Endothelial cell of umbilical vein (primary cell): ENCODE results near the gene EHMT1. TPM values are rescaled to one million over a fixed set of nuclear protein-coding genes. Genes with fewer than 3 reads are reported as not detected.

Experiments
- BruUV-seq: library from RNA; stranded (reverse); fragments of 400-500 nt; replicated peaks from 2 replicates; lab custom pipeline; 2021; lab: Mats Ljungman, UMichigan
- CTCF ChIA-PET: fragments of 300-600, 350-600 bp; sonication (Branson Sonifier 250); formaldehyde crosslinking; loops from one replicate; lab custom pipeline; 2021; ENCODE audit warnings: antibody characterized with exemption, inconsistent platforms; lab: Charles Lee
- POLR2A ChIA-PET: fragments of 300-600, 350-600 bp; sonication (Branson Sonifier 250); formaldehyde crosslinking; loops from one replicate; lab custom pipeline; 2021; ENCODE audit warnings: antibody characterized with exemption, inconsistent platforms; lab: Charles Lee
- DNase-seq: peaks from one replicate; pipeline ENCODE4 v3.0.0-alpha.2; 2011; ENCODE audit warnings: low read depth, low spot score
- FAIRE-seq: peaks from 2 replicates; lab custom pipeline; 2011; peaks lifted over from hg19 to GRCh38; lab: Jason Lieb, UNC
- H2AFZ ChIP-seq: 2 replicates; pipeline ENCODE4 v1.6.0; 2012; ENCODE audit warnings: low read depth, low read length, control low read depth, inconsistent platforms
- H3K27ac ChIP-seq: 2 replicates; pipeline ENCODE4 v1.5.1; 2011; ENCODE audit warnings: low read depth, mild to moderate bottlenecking, control low read depth, low read length, moderate library complexity; ENCODE audit not compliant: insufficient read depth
- H3K27me3 ChIP-seq, 2 experiments: 2 replicates each; pipeline versions ENCODE4 v1.6.0 to v1.6.1; 2011; ENCODE audit warnings: low read length in 2 of 2, mixed read lengths in 1 of 2; ENCODE audit not compliant: control insufficient read depth in 2 of 2, insufficient read depth in 2 of 2
- H3K36me3 ChIP-seq, 2 experiments: 2 replicates in 1 of 2; 3 replicates in 1 of 2; pipeline ENCODE4 v1.5.1; 2011; ENCODE audit warnings: low read length in 2 of 2, mild to moderate bottlenecking in 1 of 2, moderate library complexity in 1 of 2; ENCODE audit not compliant: control insufficient read depth in 2 of 2, insufficient read depth in 2 of 2; ENCODE audit errors: extremely low read depth in 1 of 2
- H3K4me1 ChIP-seq: 3 replicates; pipeline ENCODE4 v1.5.1; 2011; ENCODE audit warnings: mild to moderate bottlenecking, low read length; ENCODE audit not compliant: control insufficient read depth, insufficient read depth; ENCODE audit errors: extremely low read depth
- H3K4me2 ChIP-seq: 2 replicates; pipeline ENCODE4 v1.6.1; 2011; ENCODE audit warnings: low read length, control low read depth, mixed read lengths; ENCODE audit not compliant: insufficient read depth
- H3K4me3 ChIP-seq, 3 experiments: fragments of 200-600 bp in 1 of 3; sonication (generic), shearing (Covaris generic) in 1 of 3; replicated peaks in 1 of 3; 2 replicates each; pipeline ENCODE4 v1.5.1; 2011 to 2016; ENCODE audit warnings: control low read depth in 3 of 3, low read length in 3 of 3, mild to moderate bottlenecking in 2 of 3, inconsistent platforms in 1 of 3, low read depth in 1 of 3, moderate library complexity in 1 of 3; ENCODE audit not compliant: insufficient read depth in 1 of 3
- H3K79me2 ChIP-seq: 2 replicates; pipeline ENCODE4 v1.6.0; 2012; ENCODE audit warnings: low read length, inconsistent platforms; ENCODE audit not compliant: control insufficient read depth, insufficient read depth
- H3K9ac ChIP-seq: replicated peaks from 2 replicates; pipeline ENCODE3; 2011; ENCODE audit warnings: low read length, control low read depth; ENCODE audit not compliant: insufficient read depth; ENCODE audit errors: extremely low read depth
- H3K9me1 ChIP-seq: replicated peaks from 3 replicates; pipeline ENCODE4 v1.6.0; 2011; ENCODE audit warnings: mild to moderate bottlenecking, low read length; ENCODE audit not compliant: control insufficient read depth, insufficient read depth; ENCODE audit errors: extremely low read depth
- H3K9me3 ChIP-seq: replicated peaks from 2 replicates; pipeline ENCODE4 v1.5.1; 2012; ENCODE audit warnings: low read length, inconsistent platforms; ENCODE audit not compliant: control insufficient read depth, insufficient read depth
- H4K20me1 ChIP-seq: replicated peaks from 2 replicates; pipeline ENCODE3; 2011; ENCODE audit warnings: mild to moderate bottlenecking, low read length; ENCODE audit not compliant: control insufficient read depth, insufficient read depth; ENCODE audit errors: extremely low read depth
- EZH2 ChIP-seq: IDR thresholded peaks from 2 replicates; pipeline ENCODE4 v1.6.1; 2012; ENCODE audit warnings: borderline replicate concordance, low read depth, mild to moderate bottlenecking, moderate library complexity, low read length, inconsistent platforms; ENCODE audit not compliant: severe bottlenecking
- FOS ChIP-seq: IDR thresholded peaks from 2 replicates; pipeline ENCODE4 v1.6.1; 2011; ENCODE audit warnings: mild to moderate bottlenecking, low read length, moderate library complexity, borderline replicate concordance; ENCODE audit not compliant: insufficient read depth
- GATA2 ChIP-seq: IDR thresholded peaks from 2 replicates; pipeline ENCODE4 v1.7.0; 2011; ENCODE audit warnings: low read depth, mild to moderate bottlenecking, moderate library complexity, mixed read lengths, low read length; ENCODE audit not compliant: insufficient read length, insufficient read depth
- JUN ChIP-seq: IDR thresholded peaks from 2 replicates; pipeline ENCODE4 v1.6.1; 2011; ENCODE audit warnings: borderline replicate concordance, low read depth; ENCODE audit not compliant: insufficient read length, insufficient read depth
- MYC ChIP-seq: IDR thresholded peaks from one replicate; pipeline ENCODE4 v1.6.1; 2011; ENCODE audit warnings: mild to moderate bottlenecking, low read depth, low read length
- POLR2A ChIP-seq: IDR thresholded peaks from 2 replicates; pipeline ENCODE4 v1.6.1; 2012; ENCODE audit warnings: low read depth, mild to moderate bottlenecking, control low read depth, low read length
- POLR2AphosphoS5 ChIP-seq: IDR thresholded peaks from 2 replicates; pipeline ENCODE4 v1.6.1; 2012; ENCODE audit warnings: low read depth, mild to moderate bottlenecking, control low read depth, low read length, moderate library complexity; ENCODE audit not compliant: insufficient read depth
- dilution Hi-C: fragments of 300-500 bp; cut with MboI; formaldehyde crosslinking; loops from one replicate; pipeline ENCODE4 v1.15.0; 2019; ENCODE audit warnings: low sequenced_read_pairs; ENCODE audit not compliant: extremely low pct_ligation_motif_present
- intact Hi-C: fragments of 100-400 bp; cut with micrococcal nuclease; formaldehyde crosslinking; loops from one replicate; pipeline ENCODE4 v1.10.0; 2022
- polyA plus RNA-seq, 4 experiments: library from polyadenylated mRNA; depleted of rRNA in 3 of 4; stranded (reverse) in 3 of 4; unstranded in 1 of 4; fragments of >200 nt; gene quantifications; 2 replicates each; pipeline versions ENCODE4 v1.2.1 to v1.2.3, GENCODE V29; 2011 to 2012; ENCODE audit warnings: missing spikeins in 1 of 4
- total RNA-seq: library from RNA; stranded (reverse); gene quantifications from 2 replicates; pipeline ENCODE4 v1.2.3, GENCODE V29; 2021
- TF ChIP-seq, protein P1 (sequence below): IDR thresholded peaks from 2 replicates; pipeline ENCODE4 v1.6.1; 2011; ENCODE audit not compliant: insufficient read depth, insufficient read length
- TF ChIP-seq, protein P2 (sequence below), 2 donors: IDR thresholded peaks; 1 replicate in 1 of 2; 2 replicates in 1 of 2; pipeline ENCODE4 v1.5.1; 2011; ENCODE audit warnings: low read length in 2 of 2, mild to moderate bottlenecking in 2 of 2, moderate library complexity in 2 of 2, control low read depth in 1 of 2, inconsistent platforms in 1 of 2, low read depth in 1 of 2; ENCODE audit not compliant: insufficient read depth in 1 of 2; ENCODE audit errors: extremely low read depth in 1 of 2

The EHMT1 gene
- total and polyA plus RNA-seq, 2 donors (not counting 3 experiments of a cell fraction or from before 2014, with no cell fraction given), result 48.2 to 104 TPM

DNA sequence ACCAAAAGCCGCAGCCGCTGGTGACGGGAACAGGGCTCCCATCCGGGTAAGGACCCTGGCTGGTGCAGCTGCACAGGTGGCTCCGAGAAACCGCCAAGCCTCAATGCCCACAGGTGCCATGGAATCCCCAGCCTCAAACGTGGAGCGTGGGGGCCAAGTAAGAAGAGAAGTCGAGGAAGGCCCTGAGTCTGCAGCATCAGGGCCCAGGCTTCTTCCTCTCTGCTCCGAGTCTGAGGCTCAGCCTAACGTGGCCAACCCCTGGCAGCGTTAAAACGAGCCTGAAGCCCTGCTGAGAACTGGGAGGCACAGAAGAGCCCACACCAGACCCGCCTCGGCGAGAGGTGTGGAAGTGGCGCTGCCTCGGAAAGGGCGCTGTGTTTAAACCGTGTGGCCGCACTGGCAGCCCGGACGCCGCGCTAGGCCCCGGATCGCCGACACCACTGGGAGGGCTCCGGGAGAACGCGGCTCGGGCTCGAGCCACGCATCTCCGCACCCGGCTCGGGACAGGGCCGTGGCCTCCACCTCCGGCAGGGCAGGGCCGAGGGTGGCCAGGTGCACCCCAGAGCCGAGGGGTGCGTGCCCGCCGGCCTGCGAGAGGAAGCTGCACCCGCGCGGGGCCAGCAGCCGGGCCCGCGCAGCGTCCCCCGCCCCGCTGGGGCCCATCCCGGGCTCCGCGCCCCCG, 29.2 kb upstream of the EHMT1 start:
- Histone ChIP-seq H3K9me3 (no peaks in the 10 kb centered on the region), H3K27me3 (no peaks in the 10 kb centered on the region), H3K9me1 (no peaks in the 10 kb centered on the region), H3K4me2 (peak overlapping the region; percentile 59), H3K4me3 (peak overlapping the region; percentile 7 to 80 (median 42)), H4K20me1 (no peaks in the 10 kb centered on the region), H3K79me2 (peaks cover 18% of the 10 kb centered on the region), H3K9ac (peak overlapping the region; percentile 56), H3K36me3 (peaks cover 13 to 27% of the 10 kb centered on the region in 2 experiments), H3K4me1 (peaks cover 9% of the 10 kb centered on the region), H2AFZ (no peak overlapping the region), H3K27ac (no peak overlapping the region)
- dilution Hi-C loops, result no loop called here
- no peak for TF ChIP-seq POLR2AphosphoS5
- TF ChIP-seq, protein P1, sequence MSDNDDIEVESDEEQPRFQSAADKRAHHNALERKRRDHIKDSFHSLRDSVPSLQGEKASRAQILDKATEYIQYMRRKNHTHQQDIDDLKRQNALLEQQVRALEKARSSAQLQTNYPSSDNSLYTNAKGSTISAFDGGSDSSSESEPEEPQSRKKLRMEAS, result no peak
- TF ChIP-seq GATA2, result no peak
- TF ChIP-seq, protein P2, sequence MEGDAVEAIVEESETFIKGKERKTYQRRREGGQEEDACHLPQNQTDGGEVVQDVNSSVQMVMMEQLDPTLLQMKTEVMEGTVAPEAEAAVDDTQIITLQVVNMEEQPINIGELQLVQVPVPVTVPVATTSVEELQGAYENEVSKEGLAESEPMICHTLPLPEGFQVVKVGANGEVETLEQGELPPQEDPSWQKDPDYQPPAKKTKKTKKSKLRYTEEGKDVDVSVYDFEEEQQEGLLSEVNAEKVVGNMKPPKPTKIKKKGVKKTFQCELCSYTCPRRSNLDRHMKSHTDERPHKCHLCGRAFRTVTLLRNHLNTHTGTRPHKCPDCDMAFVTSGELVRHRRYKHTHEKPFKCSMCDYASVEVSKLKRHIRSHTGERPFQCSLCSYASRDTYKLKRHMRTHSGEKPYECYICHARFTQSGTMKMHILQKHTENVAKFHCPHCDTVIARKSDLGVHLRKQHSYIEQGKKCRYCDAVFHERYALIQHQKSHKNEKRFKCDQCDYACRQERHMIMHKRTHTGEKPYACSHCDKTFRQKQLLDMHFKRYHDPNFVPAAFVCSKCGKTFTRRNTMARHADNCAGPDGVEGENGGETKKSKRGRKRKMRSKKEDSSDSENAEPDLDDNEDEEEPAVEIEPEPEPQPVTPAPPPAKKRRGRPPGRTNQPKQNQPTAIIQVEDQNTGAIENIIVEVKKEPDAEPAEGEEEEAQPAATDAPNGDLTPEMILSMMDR (IDR thresholded peaks at IDR 0.05; ENCODE audit: extremely low read depth in 1 of 2, insufficient read depth in 1 of 2, low read depth in 1 of 2, low read length in 2 of 2), result no peak
- TF ChIP-seq MYC, result no peak
- no peak for TF ChIP-seq POLR2A
- TF ChIP-seq FOS, result no peak
- TF ChIP-seq JUN, result no peak
- TF ChIP-seq EZH2, result no peak
- POLR2A ChIA-PET, result no interaction called here
- DNase-seq (peak; percentile 36), FAIRE-seq (peak; percentile 84)
- BruUV-seq, result no TSS peak
- CTCF ChIA-PET, result interaction anchor here (2.4 kb wide), 1 partner anchor 11 kb away, joined by 15 read pairs; the partner anchor contains the start of gene DPH7
- intact Hi-C loops, result loop anchor here (1.0 kb wide), 3 partner anchors 16 to 38 kb away; partner anchors contain the start of genes ARRDC1 and MRPL41
